GM23248 (cell line): ENCODE results near the gene CAMK2D.

Experiments
- EZH2 ChIP-seq: fragments of 200-600 bp; sonication (generic); IDR thresholded peaks from 2 replicates; pipeline ENCODE4 v1.6.1; 2018; ENCODE audit warnings: antibody characterized with exemption, mild to moderate bottlenecking; ENCODE audit not compliant: insufficient read depth, poor library complexity, severe bottlenecking
- EZH2phosphoT487 ChIP-seq: fragments of 200-600 bp; sonication (generic); IDR thresholded peaks from 2 replicates; pipeline ENCODE4 v1.6.1; 2018; ENCODE audit warnings: antibody characterized with exemption, moderate library complexity, mild to moderate bottlenecking, low read depth; ENCODE audit not compliant: insufficient read depth

- TF ChIP-seq EZH2, result no peak
- no peak for TF ChIP-seq EZH2phosphoT487
Measured at GRCh38 chr4:113537203-113537602, 224.3 kb downstream of the CAMK2D start.
